GM12878 (cell line): ENCODE data around the gene PRICKLE3. TPM values are rescaled to one million over a fixed set of nuclear protein-coding genes. Genes with fewer than 3 reads are reported as not detected.

Experiments used
- CUX1 ChIP-seq: IDR thresholded peaks from 2 replicates; pipeline ENCODE4 v1.6.1; 2012; ENCODE audit warnings: improper control_type of control experiment, low read depth, low read length; ENCODE audit not compliant: insufficient replicate concordance
- NR2C1 ChIP-seq: fragments of 450-650 bp; IDR thresholded peaks from 2 replicates; pipeline ENCODE4 v1.6.1; 2017; ENCODE audit warnings: antibody characterized with exemption, mild to moderate bottlenecking, moderate library complexity
- PBX3 ChIP-seq: IDR thresholded peaks from 2 replicates; pipeline ENCODE4 v1.6.1; 2011; ENCODE audit warnings: mild to moderate bottlenecking, low read depth, low read length, moderate library complexity; ENCODE audit not compliant: insufficient replicate concordance
- SUPT20H ChIP-seq: IDR thresholded peaks from 2 replicates; pipeline ENCODE4 v1.6.1; 2011; ENCODE audit warnings: low read depth, mild to moderate bottlenecking, low read length, moderate library complexity, borderline replicate concordance; ENCODE audit not compliant: control insufficient read depth
- USF2 ChIP-seq: IDR thresholded peaks from 2 replicates; pipeline ENCODE4 v1.6.1; 2011; ENCODE audit warnings: low read depth, low read length, improper control_type of control experiment, borderline replicate concordance
- ZZZ3 ChIP-seq: IDR thresholded peaks from 2 replicates; pipeline ENCODE4 v1.6.1; 2011; ENCODE audit warnings: low read depth; ENCODE audit not compliant: control insufficient read depth, insufficient read length
- polyA plus RNA-seq, 11 experiments: library from polyadenylated mRNA; depleted of rRNA in 4 of 11; unstranded in 6 of 11; stranded (reverse) in 5 of 11; fragments of >200 nt; fragmentation: Nextera tagmentation in 4 of 11; fragmentation: Illumina TruSeq in 1 of 11; extraction: Ambion mirVana in 4 of 11; extraction: Trizol in 1 of 11; gene quantifications; 1 replicate in 1 of 11; 2 replicates in 10 of 11; pipeline versions ENCODE4 v1.2.1 to v1.2.3, GENCODE V29; 2011 to 2016; ENCODE audit warnings: inconsistent platforms in 2 of 11, missing spikeins in 2 of 11, low read depth in 1 of 11
- total RNA-seq, 4 experiments: library from RNA; depleted of rRNA in 3 of 4; stranded (reverse); fragments of >200 nt in 3 of 4; fragmentation: Illumina TruSeq in 1 of 4; extraction: Trizol in 1 of 4; gene quantifications; 2 replicates each; pipeline versions ENCODE4 v1.2.1 to v1.2.3, GENCODE V29; 2013 to 2021

The PRICKLE3 gene
- total and polyA plus RNA-seq, 10 of the 15 experiments (the other 5 are each of a cell fraction or from before 2014, with no cell fraction given): 0.69 to 17.4 (median 7.6) TPM

DNA sequence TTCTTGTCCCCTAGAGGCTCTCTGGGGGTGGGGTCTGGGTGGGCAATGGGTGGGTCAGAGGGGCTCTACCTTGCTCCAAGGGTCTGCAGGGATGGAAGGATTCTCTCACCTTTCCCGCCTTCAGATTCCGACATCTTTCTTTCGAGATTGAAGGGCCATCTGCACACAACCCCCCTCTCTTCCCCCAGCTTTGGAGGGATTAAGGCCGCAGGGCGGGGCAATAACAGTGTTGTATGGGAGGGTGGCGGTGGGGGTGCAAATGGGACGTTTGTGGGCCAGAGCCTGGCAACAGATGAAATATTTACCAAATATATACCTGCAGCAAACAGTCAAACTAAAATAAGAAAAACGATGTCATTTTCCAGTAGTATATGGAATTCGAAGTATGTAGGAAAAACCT is 47.0 kb upstream of the PRICKLE3 start, which contains the start of gene CACNA1F (continued):
- TF ChIP-seq CUX1 (no peak), ZZZ3 (no peak), NR2C1 (no peak), SUPT20H (no peak), USF2 (no peak), PBX3 (no peak)
